ENCODE results near the gene RUNX2. TPM values are rescaled to one million over a fixed set of nuclear protein-coding genes. Genes with fewer than 3 reads are reported as not detected.

RUNX2 gene
- total and polyA plus RNA-seq, 2 of the 8 experiments (the other 6 are each of a cell fraction or from before 2014, with no cell fraction given) = 0.26 to 1.2 TPM

GRCh38 chr6:45377554-45378333 is 49.6 kb downstream of the RUNX2 start, which contains the start of gene SUPT3H (continued):
- no peak for TF ChIP-seq CHD7 (IDR thresholded peaks at IDR 0.05; ENCODE audit: insufficient replicate concordance, low read length)
- no peak for TF ChIP-seq GTF2F1 (IDR thresholded peaks at IDR 0.05; ENCODE audit: borderline replicate concordance, low read depth, low read length)
- no peak; the same call in 1 of the 2 replicates for TF ChIP-seq BACH1 (IDR thresholded peaks at IDR 0.05; ENCODE audit: low read length)
- peak; percentile 61 to 76; a peak in 2 of 3 replicates for TF ChIP-seq POLR2A (IDR thresholded peaks at IDR 0.05; ENCODE audit: control extremely low read depth in 1 of 2, low read depth in 2 of 2, low read length in 2 of 2)
- TF ChIP-seq NANOG (IDR thresholded peaks at IDR 0.05; ENCODE audit: insufficient read depth, low read depth, low read length, poor library complexity, severe bottlenecking) = no peak
- no peak for TF ChIP-seq EP300 (IDR thresholded peaks at IDR 0.05; ENCODE audit: borderline replicate concordance in 1 of 2, low read depth in 2 of 2, low read length in 2 of 2)
- peak; percentile 72 for TF ChIP-seq CREB1 (IDR thresholded peaks at IDR 0.05)
- no peak for TF ChIP-seq JUN (IDR thresholded peaks at IDR 0.05; ENCODE audit: low read depth, low read length)
- peak; percentile 87 for TF ChIP-seq FOSL1 (IDR thresholded peaks at IDR 0.05; ENCODE audit: insufficient read depth, low read depth, low read length)
- TF ChIP-seq PHF8 (conservative IDR thresholded peaks at IDR 0.05; ENCODE audit: low read depth, low read length) = peak; percentile 81

Data from H1 (cell line).